SH-SY5Y (cell line): ENCODE data around the gene ATG13.

Experiments
- GATA2 ChIP-seq: IDR thresholded peaks from 2 replicates; pipeline ENCODE4 v1.6.1; 2011; ENCODE audit warnings: mild to moderate bottlenecking, low read depth, low read length
- GATA3 ChIP-seq: IDR thresholded peaks from 2 replicates; pipeline ENCODE4 v1.6.1; 2011; ENCODE audit warnings: low read depth, mild to moderate bottlenecking, low read length, moderate library complexity

GRCh38 chr11:46675288-46675851 is 58.0 kb downstream of the ATG13 start:
- no peak for TF ChIP-seq GATA2
- TF ChIP-seq GATA3 = no peak
